Cardiac muscle cell (in vitro differentiated cells and primary cell): ENCODE results near the gene SCNN1A. TPM values are rescaled to one million over a fixed set of nuclear protein-coding genes. Genes with fewer than 3 reads are reported as not detected.
A peak's percentile ranks its signal among the peaks of the same experiment; 100 is the strongest.

ENCODE experiments used
- DNase-seq, 2 donors: peaks; one replicate each; pipeline versions ENCODE4 v3.0.0 to v3.0.0-alpha.2; 2010 to 2017; ENCODE audit warnings: low read depth in 1 of 2, low spot score in 1 of 2
- H3K27ac ChIP-seq: fragments of 200-600 bp; sonication (generic); 2 replicates; pipeline ENCODE4 v1.5.1; 2016
- H3K27me3 ChIP-seq: fragments of 200-600 bp; sonication (generic); 2 replicates; pipeline ENCODE4 v1.6.0; 2016; ENCODE audit warnings: control low read depth
- H3K36me3 ChIP-seq: fragments of 200-600 bp; sonication (generic); 2 replicates; pipeline ENCODE4 v1.5.1; 2016; ENCODE audit warnings: control low read depth
- H3K4me1 ChIP-seq: fragments of 200-600 bp; sonication (generic); 2 replicates; pipeline ENCODE4 v1.8.1; 2017; ENCODE audit warnings: low read depth, mild to moderate bottlenecking, mixed run types
- H3K4me3 ChIP-seq: fragments of 200-600 bp; sonication (generic); 2 replicates; pipeline ENCODE4 v1.5.1; 2016; ENCODE audit warnings: mild to moderate bottlenecking
- H3K9me3 ChIP-seq: fragments of 200-600 bp; sonication (generic); 2 replicates; pipeline ENCODE4 v1.5.1; 2017; ENCODE audit warnings: low read depth, mild to moderate bottlenecking, control low read depth
- CTCF ChIP-seq: IDR thresholded peaks from 2 replicates; pipeline ENCODE4 v1.5.1; 2012; ENCODE audit warnings: low read depth, mild to moderate bottlenecking, low read length
- polyA plus RNA-seq: library from polyadenylated mRNA; unstranded; fragments of >200 nt; fragmentation: Nextera tagmentation; extraction: Ambion mirVana; gene quantifications from 2 replicates; pipeline ENCODE4 v1.2.1, GENCODE V29; 2016
- total RNA-seq: library from RNA; depleted of rRNA; stranded (reverse); fragments of >200 nt; gene quantifications from 2 replicates; pipeline ENCODE4 v1.2.3, GENCODE V29; 2016

Gene SCNN1A
- total and polyA plus RNA-seq, 2 experiments from 2014 or later: 0.66 TPM; not detected in 1

- peak in 1 of 2 donors; percentile 56 for DNase-seq
- Histone ChIP-seq H3K4me3 (no peak overlapping the region), H3K27ac (no peak overlapping the region), H3K27me3 (peaks cover 25% of the 10 kb centered on the region), H3K4me1 (peaks cover 3% of the 10 kb centered on the region), H3K36me3 (no peaks in the 10 kb centered on the region), H3K9me3 (no peaks in the 10 kb centered on the region)
- peak; percentile 23 for TF ChIP-seq CTCF
These were observed 4.2 kb downstream of the SCNN1A start for GRCh38 chr12:6370994-6371754.

GRCh38 chr12:6370576-6370935 is 4.8 kb downstream of the SCNN1A start:
- H3K27me3 ChIP-seq: peaks cover 23% of the 10 kb centered on the region
- DNase-seq: no peak
- TF ChIP-seq CTCF: no peak
- H3K9me3 ChIP-seq: no peaks in the 10 kb centered on the region
- no peak overlapping the region for H3K4me3 ChIP-seq
- H3K36me3 ChIP-seq: no peaks in the 10 kb centered on the region
- H3K4me1 ChIP-seq: no peaks in the 10 kb centered on the region
- H3K27ac ChIP-seq: no peak overlapping the region

- peaks cover 18% of the 10 kb centered on the region for H3K27me3 ChIP-seq
- H3K4me1 ChIP-seq: no peaks in the 10 kb centered on the region
- DNase-seq: no peak
- no peaks in the 10 kb centered on the region for H3K9me3 ChIP-seq
- no peak for TF ChIP-seq CTCF
- H3K27ac ChIP-seq: no peak overlapping the region
- H3K4me3 ChIP-seq: no peak overlapping the region
- H3K36me3 ChIP-seq: no peaks in the 10 kb centered on the region
These were observed 5.3 kb downstream of the SCNN1A start for GRCh38 chr12:6369916-6370575.

- no peaks in the 10 kb centered on the region for H3K9me3 ChIP-seq
- H3K36me3 ChIP-seq: no peaks in the 10 kb centered on the region
- H3K27me3 ChIP-seq: peaks cover 7% of the 10 kb centered on the region
- DNase-seq: no peak
- no peak for TF ChIP-seq CTCF
- no peak overlapping the region for H3K4me3 ChIP-seq
- no peak overlapping the region for H3K27ac ChIP-seq
- no peaks in the 10 kb centered on the region for H3K4me1 ChIP-seq
These were observed 6.3 kb downstream of the SCNN1A start for GRCh38 chr12:6368906-6369525.

GRCh38 chr12:6367969-6368892 is 7.1 kb downstream of the SCNN1A start:
- TF ChIP-seq CTCF: no peak
- no peak overlapping the region for H3K27ac ChIP-seq

More at GRCh38 chr12:6367969-6368892, 7.1 kb downstream of the SCNN1A start:
- Histone ChIP-seq H3K9me3 (no peaks in the 10 kb centered on the region), H3K27me3 (no peaks in the 10 kb centered on the region), H3K4me3 (no peak overlapping the region), H3K4me1 (no peaks in the 10 kb centered on the region), H3K36me3 (no peaks in the 10 kb centered on the region)
- DNase-seq: no peak
